Posterior vena cava (tissue), 2 donors: Measurements from ENCODE around the gene LRFN3. TPM values are rescaled to one million over a fixed set of nuclear protein-coding genes. Genes with fewer than 3 reads are reported as not detected.
"Not testable (repeated sequence)": the region's sequence is repeated elsewhere in the genome, so short reads cannot be mapped to it uniquely, and the experiment has no call there.

Experiments
- DNase-seq: peaks from one replicate; pipeline ENCODE4 v3.0.0-alpha.2; 2020; ENCODE audit warnings: low spot score
- intact Hi-C, 2 donors: fragments of 100-400 bp; cut with DNase I; formaldehyde crosslinking; loops; one replicate each; pipeline versions ENCODE4 v1.14.1 to v1.14.2; 2022 to 2023
- total RNA-seq, 2 donors: library from RNA; stranded (reverse); fragmentation: NEBNext Ultra II Directional; extraction: Animal tissue kit (Norgen Biotek cat#: 25700); gene quantifications; one replicate each; pipeline ENCODE4 v1.2.1, GENCODE V29; 2021
- donor health status: DM: yes; HTN: yes; CAD: no.
- donor health status: DM: yes; HTN: yes; CAD: no.

The LRFN3 gene
- total RNA-seq, 2 donors from 2014 or later, result 13.3 to 14.2 TPM

DNA sequence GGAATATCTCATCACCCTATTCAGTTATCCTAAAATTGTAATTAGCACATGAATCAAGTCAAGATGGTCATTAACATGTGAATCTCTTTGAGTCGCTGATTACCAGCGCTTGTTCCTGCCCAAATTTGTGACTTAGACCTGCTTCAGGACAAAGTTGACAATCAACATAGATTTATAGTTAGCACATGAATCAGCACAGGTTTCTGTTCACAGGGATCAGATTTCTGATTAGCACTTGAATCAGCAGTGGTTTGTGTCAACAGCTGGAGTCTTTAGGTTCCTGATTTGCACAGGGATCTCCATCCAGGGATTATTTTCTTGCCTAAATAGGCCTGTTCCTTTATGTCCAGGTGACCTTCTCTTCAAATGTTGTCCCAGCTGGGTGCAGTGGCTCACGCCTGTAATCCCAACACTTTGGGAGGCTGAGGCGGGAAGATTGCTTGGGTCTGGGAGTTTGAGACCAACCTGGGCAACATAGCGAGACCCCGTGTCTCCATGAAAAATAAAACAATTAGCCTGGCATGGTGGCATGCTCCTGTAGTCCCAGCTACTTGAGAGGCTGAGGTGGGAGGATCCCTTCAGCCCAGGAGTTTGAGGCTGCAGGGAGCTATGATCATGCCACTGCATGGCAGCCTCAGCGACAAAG, 3.8 kb upstream of the LRFN3 start:
- intact Hi-C loops, result loop anchor here in 1 of 2 donors (10.0 kb wide), 2 partner anchors 188 to 218 kb away; partner anchors contain the start of genes IGFLR1, KMT2B, LIN37 and PSENEN
- DNase-seq, result no peak

DNA sequence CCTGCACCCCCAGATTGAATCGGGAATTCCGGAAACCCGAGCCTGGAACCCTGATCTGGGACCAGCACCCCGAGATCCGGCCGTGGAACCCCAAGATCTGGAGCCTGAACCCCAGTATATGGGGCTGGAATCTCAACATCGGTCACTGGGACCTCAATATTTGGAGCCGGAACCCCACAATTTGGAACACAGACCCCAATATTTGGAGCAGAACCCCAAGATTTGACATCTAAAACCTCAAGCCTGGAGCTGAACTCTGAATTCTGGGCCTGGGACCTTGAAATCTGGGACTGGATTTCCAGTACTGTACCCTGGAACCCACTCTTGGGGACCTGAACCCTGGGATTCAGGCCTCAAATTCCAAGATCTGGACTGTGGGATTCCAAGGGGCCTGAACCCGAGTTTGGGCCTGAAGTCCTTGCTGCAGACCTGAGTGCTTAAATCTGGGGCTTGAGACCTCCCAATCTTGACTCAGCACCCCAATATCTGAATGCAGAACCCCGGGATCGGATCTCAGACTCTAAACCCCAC, 629 bp downstream of the LRFN3 start:
- intact Hi-C loops, result loop anchor here (5.0 to 10.0 kb wide), 3 partner anchors 55 to 222 kb away; partner anchors contain the start of genes IGFLR1 (in 1 of the 2), KMT2B (in 1 of the 2), LIN37 (in 1 of the 2) and PSENEN (in 1 of the 2)

DNA sequence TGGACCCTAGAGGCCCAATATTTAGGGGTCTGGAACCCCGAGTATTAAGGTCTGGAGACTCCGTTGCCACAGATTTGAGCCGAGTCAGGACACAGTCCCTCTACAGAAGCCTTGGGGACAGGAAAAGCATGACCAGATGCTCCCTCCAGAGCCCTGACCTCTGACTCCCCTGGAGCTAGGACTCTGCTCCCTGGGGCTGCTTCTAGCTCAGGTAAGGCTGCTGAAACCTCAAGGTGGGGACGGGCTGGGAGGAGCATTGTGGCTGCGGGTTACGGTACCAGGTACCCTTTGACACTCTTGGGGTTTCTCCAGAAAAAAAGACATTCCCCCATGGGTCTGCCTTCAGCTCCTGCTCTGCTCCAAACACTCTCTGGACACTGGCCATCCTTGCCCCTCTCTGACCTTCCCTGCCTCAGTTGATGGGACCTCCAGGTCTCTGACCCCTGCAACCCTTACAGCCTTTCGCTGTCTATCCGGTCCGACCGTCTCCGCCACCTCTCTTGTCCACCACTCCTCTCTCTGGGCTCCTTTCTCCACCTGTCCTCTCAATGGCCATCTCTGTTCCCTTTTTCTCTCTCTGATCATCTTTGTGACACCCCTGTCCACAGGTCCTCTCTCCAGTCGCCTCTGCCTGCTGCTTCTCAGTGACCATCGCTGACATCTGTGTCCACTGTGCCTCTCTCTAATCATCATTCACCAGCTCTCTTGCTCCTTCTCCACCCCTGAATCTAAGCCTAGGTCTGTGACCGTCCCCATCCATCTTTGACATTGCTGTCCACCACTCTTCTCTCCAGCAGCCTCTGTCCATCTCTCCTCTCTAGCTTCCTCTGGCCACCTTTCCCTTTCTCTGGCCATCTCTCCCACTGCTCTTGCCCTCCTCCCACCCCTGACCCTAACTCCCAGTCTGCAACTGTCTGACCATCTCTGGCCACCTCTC, 1.4 kb downstream of the LRFN3 start:
- intact Hi-C loops, result loop anchor here (5.0 to 10.0 kb wide), 3 partner anchors 55 to 223 kb away; partner anchors contain the start of genes IGFLR1 (in 1 of the 2), KMT2B (in 1 of the 2), LIN37 (in 1 of the 2) and PSENEN (in 1 of the 2)
- DNase-seq, result no peak

More for the DNA sequence above, 629 bp downstream of the LRFN3 start:
- DNase-seq, result no peak

DNA sequence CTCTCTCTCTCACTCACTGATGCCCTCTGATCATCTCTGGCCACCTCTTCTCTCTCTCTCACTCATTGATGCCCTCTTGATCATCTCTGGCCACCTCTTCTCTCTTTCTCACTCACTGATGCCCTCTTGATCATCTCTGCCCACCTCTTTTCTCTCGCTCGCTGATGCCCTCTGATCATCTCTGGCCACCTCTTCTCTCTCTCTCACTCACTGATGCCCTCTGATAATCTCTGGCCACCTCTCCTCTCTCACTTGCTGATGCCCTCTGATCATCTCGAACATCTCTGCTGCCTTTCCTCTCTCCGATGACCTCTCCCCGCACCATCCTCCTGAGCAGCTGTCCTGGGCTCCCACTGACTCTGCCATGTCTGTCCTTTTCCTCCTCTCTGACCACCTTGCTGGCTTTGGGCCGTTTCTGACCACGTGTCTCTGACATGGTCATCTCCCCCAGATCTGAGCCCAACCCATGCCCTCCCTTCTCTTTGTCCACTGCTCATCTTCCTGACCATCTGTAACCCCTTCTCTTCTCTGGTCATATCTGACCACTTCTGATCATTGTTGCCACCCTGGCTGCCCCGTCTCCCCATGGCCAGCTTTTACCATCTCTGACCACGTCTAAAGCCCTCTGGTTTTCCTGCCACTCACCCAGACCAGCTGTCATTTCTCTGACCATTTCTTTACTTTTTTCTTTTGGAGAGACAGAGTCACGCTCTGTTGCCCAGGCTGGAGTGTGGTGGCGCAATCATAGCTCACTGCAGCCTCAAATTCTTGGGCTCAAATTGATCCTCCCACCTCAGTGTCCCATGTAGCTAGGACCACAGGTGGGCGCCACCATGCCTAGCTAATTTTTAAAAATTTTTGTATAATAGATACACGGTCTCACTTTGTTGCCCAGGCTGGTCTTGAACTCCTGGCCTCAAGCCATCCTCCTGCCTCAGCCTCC, 2.4 kb downstream of the LRFN3 start:
- intact Hi-C loops, result loop anchor here (5.0 to 10.0 kb wide), 3 partner anchors 56 to 224 kb away; partner anchors contain the start of genes IGFLR1 (in 1 of the 2), KMT2B (in 1 of the 2), LIN37 (in 1 of the 2) and PSENEN (in 1 of the 2)
- DNase-seq, result no peak

DNA sequence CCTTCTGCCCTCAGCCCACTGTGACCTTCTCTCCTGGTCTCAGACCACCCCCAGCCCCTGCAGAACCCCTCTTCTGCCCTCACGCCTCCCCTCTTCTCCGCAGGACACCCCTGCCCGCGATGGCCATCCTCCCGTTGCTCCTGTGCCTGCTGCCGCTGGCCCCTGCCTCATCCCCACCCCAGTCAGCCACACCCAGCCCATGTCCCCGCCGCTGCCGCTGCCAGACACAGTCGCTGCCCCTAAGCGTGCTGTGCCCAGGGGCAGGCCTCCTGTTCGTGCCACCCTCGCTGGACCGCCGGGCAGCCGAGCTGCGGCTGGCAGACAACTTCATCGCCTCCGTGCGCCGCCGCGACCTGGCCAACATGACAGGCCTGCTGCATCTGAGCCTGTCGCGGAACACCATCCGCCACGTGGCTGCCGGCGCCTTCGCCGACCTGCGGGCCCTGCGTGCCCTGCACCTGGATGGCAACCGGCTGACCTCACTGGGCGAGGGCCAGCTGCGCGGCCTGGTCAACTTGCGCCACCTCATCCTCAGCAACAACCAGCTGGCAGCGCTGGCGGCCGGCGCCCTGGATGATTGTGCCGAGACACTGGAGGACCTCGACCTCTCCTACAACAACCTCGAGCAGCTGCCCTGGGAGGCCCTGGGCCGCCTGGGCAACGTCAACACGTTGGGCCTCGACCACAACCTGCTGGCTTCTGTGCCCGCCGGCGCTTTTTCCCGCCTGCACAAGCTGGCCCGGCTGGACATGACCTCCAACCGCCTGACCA, 3.3 kb downstream of the LRFN3 start:
- no peak for DNase-seq
- intact Hi-C loops, result loop anchor here (5.0 to 10.0 kb wide), 3 partner anchors 57 to 225 kb away; partner anchors contain the start of genes IGFLR1 (in 1 of the 2), KMT2B (in 1 of the 2), LIN37 (in 1 of the 2) and PSENEN (in 1 of the 2)

DNA sequence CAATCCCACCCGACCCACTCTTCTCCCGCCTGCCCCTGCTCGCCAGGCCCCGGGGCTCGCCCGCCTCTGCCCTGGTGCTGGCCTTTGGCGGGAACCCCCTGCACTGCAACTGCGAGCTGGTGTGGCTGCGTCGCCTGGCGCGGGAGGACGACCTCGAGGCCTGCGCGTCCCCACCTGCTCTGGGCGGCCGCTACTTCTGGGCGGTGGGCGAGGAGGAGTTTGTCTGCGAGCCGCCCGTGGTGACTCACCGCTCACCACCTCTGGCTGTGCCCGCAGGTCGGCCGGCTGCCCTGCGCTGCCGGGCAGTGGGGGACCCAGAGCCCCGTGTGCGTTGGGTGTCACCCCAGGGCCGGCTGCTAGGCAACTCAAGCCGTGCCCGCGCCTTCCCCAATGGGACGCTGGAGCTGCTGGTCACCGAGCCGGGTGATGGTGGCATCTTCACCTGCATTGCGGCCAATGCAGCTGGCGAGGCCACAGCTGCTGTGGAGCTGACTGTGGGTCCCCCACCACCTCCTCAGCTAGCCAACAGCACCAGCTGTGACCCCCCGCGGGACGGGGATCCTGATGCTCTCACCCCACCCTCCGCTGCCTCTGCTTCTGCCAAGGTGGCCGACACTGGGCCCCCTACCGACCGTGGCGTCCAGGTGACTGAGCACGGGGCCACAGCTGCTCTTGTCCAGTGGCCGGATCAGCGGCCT, 4.1 kb downstream of the LRFN3 start:
- no peak for DNase-seq
- intact Hi-C loops, result no loop called here

DNA sequence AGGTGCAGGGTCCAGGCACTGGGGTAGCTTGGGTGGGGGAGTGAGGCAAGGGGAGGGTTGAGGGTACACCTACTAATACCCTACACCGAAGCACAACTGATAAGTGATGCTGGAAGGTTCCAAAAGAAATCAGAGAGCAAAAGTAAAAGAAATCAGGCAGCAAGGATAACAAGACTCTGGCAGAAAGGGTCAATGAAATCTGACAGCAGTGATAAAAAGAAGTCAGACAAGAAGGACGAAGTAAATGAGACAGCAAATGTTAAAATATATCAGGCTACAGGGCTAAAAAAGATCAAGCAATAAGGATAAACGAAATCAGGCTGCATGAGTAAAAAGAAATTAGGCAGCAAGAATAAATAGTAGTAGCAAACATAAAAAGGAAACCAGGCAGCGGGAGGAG, 4.7 kb downstream of the LRFN3 start:
- intact Hi-C loops, result no loop called here
- DNase-seq, result no peak

DNA sequence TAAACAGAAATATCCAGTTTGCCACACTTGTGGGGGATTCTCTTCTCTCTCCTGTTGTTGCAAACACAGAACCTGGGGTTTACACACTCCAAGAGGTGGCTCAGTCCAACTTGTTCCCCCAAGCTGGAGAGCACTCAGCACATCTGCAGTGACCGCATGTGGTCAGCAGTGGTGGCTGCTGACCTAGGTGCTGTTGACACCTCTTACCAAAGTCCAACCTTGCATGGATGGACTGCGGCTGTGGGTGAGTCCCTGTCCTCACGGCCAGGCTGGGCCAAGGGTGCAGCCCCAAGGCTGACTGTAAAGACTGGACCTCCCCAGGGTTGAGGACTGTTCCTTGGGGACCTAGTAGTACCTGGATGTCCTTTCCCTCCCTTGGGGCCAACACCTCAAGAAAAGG, 6.1 kb downstream of the LRFN3 start:
- intact Hi-C loops, result no loop called here
- DNase-seq, result no peak

DNA sequence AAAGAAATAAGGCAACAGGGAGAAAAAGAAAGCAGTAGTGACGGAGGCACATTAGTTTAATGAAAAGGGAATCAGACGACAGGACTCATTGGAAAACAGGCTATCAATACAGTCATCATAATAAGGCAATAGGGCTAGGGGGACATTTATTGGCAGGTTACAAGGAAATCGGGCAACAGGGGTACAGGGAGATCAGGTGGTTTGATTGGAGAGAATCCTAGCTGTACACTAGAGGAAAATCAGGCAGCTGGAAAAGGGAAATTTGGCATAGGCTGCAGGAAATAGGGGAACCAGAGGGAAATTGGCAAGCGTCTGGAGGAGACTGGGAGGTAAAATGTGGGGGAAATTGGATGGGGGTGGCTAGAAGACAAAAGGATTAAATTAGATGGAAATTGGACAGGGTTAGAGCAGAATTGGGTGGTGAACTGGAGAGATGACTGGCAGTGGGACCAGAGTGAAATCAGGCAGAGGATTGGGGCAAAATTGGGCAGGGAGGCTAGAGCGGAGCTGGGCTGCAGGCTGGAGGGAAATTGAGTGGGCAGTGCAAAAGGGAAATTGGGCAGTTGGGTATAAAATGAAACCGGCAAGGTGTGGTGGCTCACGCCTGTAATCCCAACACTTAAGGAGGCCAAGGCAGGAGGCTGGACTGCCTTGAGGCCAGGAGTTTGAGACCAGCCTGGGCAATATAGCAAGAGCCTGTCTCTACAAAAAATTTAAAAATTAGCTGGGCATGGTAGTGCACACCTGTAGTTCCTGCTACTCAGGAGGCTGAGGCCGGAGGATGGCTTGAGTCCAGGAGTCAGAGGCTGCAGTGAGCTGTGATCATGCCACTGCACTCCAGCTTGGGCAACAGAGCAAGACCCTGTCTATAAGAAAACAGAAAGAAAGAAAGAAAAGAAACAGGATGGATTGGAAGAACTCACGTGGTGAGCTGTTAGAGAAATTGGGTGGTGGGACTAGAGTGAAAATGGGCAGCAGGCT, 7.4 kb downstream of the LRFN3 start:
- intact Hi-C loops, result no loop called here
- no peak for DNase-seq

DNA sequence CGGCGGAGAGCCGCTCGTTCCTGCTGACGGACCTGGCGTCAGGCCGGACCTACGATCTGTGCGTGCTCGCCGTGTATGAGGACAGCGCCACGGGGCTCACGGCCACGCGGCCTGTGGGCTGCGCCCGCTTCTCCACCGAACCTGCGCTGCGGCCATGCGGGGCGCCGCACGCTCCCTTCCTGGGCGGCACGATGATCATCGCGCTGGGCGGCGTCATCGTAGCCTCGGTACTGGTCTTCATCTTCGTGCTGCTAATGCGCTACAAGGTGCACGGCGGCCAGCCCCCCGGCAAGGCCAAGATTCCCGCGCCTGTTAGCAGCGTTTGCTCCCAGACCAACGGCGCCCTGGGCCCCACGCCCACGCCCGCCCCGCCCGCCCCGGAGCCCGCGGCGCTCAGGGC, 8.4 kb downstream of the LRFN3 start:
- intact Hi-C loops, result no loop called here
- no peak for DNase-seq

DNA sequence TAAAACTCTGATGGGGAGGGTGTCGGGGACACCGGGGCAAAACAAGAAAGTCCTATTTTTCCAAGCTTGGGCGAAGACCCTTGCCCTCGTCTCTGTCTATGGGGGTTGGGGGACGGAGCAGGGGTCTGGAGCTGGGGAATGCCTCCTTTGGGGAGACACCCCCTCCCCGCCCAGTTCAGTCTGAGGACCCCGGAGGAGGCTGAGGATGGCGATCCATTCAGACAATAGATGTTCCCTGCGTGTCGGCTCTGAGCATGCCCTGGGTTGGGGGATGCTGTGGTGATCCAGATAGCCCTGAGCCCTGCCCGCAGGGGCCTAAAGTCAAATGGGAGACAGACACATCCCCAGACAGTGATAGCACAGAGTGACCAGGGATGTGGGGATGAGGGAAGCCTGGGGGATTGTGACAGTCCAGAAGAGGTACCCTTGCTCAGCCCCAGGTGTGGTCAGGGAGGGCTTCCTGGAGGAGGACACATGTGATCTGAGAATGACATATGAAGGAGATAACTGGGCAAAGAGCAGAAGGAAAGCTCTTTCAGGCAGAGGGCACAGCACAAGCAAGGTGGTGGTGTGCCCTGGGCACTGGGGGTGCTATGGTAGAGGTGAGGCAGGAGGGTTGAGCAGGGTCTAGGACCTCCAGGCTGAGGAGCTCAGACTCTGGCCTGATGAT, 9.1 kb downstream of the LRFN3 start:
- no peak for DNase-seq
- intact Hi-C loops, result no loop called here

DNA sequence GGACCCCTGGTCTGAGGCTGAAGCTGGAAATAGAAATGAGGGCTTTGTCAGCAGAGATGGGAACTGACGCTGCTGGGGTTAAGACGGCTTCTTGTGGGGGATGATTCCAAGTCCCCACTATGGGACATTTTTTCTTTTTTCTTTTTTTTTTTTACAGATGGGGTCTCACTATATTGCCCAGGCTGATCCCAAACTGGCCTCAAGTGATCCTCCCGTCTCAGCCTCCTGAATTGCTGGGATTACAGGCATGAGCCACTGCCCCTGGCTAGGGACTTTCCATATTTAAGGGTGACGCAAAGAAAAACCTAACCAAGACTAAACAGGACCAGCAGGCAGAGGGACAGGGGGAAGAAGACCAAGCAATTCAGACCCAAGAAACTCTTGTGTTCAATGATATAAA, 10.0 kb downstream of the LRFN3 start:
- intact Hi-C loops, result no loop called here

DNA sequence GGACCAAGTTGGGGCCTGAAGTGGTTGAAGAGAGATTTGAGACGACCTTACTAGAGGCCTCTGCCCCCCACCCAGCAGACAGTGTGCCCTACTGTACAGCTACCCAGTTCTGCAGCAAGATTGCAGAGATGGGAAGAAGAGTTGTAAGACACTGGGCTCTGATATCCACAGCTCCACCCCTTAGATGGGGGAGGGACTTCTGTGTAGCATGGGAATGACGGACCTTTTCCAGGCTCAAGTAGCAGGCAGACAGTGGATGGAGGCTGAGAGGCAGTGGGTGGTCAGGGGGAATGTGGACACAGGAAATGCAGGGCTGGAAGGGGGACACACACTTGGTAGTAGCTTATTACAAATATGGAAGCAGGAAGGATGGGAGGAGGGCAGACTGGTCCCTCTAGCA, 13.0 kb downstream of the LRFN3 start:
- DNase-seq, result no peak
- intact Hi-C loops, result no loop called here

More for the DNA sequence above, 10.0 kb downstream of the LRFN3 start:
- DNase-seq, result no peak

DNA sequence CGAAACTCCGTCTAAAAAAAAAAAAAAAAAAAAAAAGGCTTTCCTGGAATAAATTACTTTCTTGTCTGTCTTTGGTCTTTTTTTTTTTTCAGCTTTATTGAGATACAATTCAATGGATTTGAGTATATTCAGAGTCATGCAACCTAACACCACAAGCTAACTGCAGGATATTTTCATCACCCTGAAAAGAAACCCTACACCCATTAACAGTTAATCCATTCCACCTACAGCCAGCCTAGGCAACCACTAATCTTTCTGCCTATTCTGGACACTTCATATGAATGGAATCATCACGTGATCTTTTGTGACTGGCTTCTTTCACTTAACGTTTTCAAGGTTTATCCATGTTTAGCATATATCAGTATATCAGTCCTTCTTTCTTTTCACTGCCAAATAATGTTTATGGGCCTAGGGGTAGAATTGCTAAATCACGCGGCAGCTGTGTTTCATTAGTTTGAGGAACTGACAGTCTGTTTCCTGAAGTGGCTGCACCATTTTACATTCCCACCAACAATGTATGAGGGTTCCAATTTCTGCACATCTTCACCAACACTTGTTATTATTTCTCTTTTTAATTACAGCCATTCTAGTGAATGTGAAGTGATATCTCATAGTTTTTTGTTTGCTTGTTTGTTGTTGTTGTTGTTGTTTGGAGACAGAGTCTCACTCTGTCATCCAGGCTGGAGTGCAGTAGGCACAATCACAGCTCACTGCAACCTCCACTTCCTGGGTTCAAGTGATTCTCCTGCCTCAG, 19.9 kb downstream of the LRFN3 start:
- DNase-seq, result no peak
- intact Hi-C loops, result no loop called here

DNA sequence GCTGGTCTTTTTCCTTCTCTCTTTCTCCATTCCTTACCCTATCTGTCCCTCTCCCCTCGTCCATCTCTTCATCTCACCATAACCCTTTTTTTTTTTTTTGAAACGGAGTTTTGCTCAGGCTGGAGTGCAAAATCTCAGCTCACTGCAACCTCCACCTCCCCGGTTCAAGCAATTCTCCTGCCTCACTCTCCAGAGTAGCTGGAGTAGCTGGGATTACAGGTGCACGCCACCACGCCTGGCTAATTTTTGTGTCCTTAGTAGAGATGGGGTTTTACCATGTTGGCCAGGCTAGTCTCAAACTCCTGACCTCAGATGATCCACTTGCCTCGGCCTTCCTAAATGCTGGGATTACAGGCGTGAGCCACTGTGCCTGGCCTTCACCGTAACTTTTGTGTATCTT, 21.2 kb downstream of the LRFN3 start:
- DNase-seq, intact Hi-C loops: not testable (repeated sequence)
